Stimulated activated CD4-positive, alpha-beta T cell treated with anti-CD3 and anti-CD28 coated beads, Interleukin-1b, Interleukin-23, amount 100 ng/mL, for 4 hours (primary cell): ENCODE results near the gene TBL1X.
"Not testable (repeated sequence)": the region's sequence is repeated elsewhere in the genome, so short reads cannot be mapped to it uniquely, and the experiment has no call there.

Source experiments
- DNase-seq, 2 donors: peaks; one replicate each; pipeline ENCODE4 v3.0.0-alpha.2; 2020; ENCODE audit warnings: low read depth in 2 of 2

Gene TBL1X

GRCh38 chrX:9536156-9536555 lies 71.3 kb downstream of the TBL1X start:
- not testable (repeated sequence) for DNase-seq

- DNase-seq: no peak
Observed at GRCh38 chrX:9537781-9538180, 72.9 kb downstream of the TBL1X start.

DNA sequence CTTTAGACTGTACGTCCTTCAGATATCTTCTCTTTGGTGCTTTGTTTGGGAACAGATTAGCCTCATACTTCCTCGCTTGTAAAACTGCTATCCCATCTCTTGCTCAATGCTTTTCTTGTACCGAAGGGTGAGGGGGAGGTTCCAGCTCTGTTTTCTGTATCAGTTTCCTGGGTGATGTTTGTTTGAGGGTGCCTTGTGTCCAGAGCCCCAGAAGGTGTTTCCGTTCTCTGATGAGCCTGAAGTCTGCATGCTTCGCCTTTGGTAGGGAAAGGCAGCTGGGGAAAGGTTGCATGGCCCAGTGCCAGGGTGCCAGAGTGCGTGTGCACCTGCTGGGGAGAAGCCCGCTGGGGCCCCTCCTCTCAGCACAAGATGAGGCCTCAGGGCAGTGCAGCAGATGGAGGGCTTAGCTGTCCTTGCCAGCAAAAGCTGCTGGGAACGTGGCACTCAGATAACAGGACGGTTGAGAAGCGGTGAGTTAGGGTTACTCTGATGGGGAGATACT lies 73.7 kb downstream of the TBL1X start:
- no peak for DNase-seq

DNA sequence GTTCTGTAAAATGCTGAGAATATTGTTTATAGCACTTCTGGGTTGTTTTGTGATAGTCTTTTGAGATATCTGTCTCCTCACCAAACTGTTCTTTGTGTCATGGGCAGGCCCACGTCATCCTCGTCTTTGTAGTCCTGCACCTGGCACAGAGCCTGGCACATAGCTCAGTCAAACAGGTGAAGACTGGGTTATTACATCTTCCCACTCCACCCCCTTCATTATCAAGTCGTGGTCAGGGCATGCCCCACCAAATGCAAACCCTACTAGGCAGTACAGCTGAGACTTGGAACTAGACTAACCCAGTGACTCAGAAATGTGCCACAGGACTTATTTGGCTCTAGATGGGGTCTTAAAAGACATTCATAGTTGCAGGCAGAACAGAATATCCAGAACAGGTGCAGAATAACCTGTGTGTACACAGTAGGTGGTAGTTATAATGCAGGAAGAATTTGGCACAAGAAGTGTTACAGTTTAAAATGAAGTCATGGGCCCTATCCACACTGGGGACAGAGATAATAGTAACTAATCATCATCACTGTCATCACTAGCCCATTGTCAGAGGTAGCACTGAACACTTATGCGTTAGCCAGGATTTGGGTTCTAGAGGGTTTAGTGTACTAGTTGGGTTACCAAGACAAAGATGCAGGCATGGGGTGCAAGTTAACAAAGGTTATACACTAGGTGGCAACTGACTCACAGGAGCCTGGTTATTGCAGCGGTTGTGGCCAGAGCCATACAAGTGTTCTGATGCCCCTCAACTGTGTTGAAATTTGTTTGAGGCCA lies 74.9 kb downstream of the TBL1X start:
- no peak for DNase-seq

DNA sequence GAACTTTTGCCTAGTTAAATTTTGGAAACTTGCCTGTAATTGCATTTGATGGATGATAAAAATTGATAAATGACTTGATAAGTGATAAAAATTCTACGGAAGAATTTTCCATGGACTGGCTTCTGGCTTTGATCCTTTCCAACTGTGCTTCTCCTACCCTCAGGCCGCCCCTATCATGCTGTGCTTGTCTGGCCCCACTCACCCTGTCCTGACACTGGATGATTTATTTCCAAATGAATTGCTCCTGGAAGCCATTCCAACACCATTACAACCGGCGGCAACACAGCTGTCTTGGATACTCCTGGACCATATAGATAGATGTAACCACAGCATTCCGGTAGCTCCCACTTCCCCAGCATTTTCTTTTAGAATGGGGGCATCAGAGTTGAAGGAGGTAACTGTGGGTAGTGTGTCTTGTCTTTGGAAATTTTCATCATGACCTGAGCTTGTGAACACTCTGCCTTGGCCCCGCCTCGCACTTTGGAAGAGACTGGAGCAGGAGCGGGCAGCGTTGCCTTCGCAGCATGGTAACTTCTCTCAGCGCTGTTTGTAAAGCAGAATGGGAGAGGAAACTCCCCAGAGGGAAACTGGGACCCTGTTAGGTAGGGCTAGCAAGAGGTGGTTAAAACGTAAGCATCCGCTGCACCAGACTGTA lies 77.4 kb downstream of the TBL1X start:
- DNase-seq: no peak

GRCh38 chrX:9542761-9543111 lies 77.9 kb downstream of the TBL1X start:
- DNase-seq: no peak

- no peak for DNase-seq
Observed at GRCh38 chrX:9555354-9555753, 90.5 kb downstream of the TBL1X start.

GRCh38 chrX:9557091-9557490 lies 92.2 kb downstream of the TBL1X start:
- DNase-seq: no peak

DNA sequence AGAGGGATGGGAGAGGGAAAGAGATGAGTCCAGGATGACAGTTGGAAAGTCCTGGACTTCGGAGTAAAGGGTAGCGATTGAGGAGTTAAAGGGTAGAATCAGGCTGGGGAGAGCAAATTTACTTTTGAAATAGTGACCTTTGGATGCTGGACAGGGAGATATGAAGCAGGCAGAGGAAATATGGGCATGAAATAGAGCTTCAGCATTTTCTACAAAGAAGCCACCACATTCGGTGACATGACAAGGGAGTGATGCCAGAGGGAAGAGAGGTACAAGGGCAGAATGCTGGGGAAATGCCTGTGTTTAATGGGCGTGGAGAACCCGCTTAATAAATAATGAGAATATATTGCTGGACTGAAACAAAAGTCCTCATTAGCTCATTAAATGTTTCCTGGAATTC lies 92.7 kb downstream of the TBL1X start:
- DNase-seq: no peak

DNA sequence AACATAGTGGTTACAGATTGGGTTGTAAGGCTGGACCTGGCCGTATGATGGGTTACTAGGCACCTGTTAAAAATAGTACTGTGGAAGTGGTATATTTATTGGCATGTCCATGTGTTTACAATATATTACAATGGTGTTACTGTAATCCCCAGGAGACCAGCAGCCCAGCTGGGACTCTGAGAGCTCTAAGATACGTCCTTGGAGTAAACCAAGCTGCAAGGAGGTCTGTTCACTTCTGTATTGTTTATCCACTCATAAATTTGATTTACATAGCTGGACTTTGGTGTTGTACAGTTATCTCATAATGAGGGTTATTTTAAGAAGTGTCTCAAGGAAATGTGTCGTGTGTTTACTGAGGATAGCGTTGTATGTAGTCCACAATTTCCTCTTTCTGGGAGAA lies 93.8 kb downstream of the TBL1X start:
- no peak for DNase-seq

DNA sequence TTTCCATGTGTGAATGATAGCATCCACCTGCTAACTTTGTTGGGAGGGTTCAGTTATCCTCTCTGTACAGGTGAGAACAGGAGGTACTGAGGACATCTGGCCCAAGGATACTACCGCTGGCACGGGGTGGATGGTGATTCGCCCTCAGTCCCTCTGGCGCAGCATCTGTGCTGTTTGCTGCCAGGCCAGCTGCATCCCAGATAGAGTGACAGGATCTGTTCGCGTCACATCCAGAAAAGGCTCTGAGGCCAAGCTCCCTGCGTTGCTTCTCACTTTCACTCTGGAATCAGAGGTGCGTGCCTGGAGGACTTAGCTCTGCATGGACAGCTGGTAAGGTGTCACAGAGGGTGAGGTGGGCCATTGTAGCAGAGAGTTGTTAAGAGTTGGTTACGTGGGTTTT lies 95.4 kb downstream of the TBL1X start:
- no peak for DNase-seq

DNA sequence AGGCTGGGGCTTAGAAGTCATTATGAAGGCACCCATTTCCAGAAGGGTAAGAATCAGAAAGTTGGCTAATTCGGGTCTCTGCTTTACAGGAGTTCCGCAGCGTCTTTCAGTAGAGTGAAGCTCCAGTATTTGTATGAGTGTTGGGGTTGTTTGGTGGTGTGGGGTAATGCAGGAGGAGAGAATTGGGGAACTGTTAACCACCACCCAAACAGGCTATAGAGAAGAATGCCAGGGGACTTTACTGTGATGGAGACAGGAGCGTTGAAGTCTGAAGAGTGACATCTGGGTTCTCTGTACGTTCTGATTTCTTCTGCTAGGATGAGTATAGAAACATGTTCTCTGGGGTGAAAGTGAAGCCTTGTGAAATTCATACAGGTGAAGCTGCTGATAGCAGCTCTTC lies 96.3 kb downstream of the TBL1X start:
- DNase-seq: no peak

DNA sequence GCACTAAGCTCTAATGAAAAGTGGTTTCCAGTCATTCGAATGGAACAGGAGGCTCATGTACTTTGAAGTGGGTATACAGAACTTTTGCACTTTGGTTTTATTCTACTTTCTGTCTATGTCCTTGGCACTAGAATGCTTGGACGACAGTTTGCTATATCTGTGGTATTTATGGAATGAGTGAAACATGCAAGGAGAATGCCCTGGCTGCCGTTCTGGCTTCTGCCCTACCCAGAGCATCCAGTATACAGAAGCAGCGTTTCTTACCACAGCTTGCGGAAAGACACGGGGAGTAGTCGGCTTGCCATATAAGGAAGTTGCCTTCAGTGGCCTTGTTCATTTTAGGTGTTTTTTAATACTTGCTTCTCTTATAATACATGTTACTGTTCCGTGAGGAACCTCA lies 98.0 kb downstream of the TBL1X start:
- no peak for DNase-seq

DNA sequence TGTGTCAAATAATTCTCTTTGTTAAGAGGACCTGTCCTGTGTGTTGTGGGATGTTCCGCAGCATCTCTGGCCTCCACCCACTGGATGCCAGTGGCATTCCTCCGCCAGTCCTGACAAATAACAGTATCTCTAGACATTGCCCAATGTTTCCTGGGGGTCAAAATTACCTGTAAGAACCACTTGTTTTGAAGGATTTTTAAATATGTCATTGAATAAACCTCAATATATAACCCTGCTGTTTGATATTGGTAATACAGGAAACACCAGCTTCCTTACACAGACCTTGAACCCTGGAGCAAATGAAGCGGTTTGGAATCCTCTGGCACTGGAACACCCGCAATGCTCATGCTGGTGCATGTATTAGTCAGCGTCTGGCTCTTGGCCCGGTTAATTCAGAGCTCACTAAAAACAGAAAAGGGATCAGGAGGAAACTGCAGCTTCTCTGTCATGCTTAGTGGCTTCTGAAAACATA lies 101.3 kb downstream of the TBL1X start:
- no peak for DNase-seq

DNA sequence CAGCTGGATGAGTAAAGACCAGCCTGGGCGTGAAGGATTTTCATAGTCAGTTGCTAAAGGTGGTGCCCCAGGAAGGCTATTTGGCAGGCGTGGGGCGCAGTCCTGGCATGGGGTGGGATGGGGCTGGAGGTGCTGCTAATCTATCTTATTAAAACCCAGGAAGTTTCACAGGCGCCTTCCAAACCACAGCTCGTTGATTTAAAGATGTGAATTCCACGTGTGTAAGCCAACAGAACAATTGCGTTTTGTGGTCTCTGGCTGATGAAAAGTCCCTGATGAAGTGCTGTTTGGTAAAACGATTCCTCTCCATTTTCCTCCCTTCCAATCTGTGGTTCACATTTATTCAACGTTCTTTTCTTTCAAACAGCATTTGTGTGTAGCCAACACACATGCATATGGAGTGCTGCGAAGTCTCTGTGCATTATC lies 105.0 kb downstream of the TBL1X start:
- DNase-seq: no peak

DNA sequence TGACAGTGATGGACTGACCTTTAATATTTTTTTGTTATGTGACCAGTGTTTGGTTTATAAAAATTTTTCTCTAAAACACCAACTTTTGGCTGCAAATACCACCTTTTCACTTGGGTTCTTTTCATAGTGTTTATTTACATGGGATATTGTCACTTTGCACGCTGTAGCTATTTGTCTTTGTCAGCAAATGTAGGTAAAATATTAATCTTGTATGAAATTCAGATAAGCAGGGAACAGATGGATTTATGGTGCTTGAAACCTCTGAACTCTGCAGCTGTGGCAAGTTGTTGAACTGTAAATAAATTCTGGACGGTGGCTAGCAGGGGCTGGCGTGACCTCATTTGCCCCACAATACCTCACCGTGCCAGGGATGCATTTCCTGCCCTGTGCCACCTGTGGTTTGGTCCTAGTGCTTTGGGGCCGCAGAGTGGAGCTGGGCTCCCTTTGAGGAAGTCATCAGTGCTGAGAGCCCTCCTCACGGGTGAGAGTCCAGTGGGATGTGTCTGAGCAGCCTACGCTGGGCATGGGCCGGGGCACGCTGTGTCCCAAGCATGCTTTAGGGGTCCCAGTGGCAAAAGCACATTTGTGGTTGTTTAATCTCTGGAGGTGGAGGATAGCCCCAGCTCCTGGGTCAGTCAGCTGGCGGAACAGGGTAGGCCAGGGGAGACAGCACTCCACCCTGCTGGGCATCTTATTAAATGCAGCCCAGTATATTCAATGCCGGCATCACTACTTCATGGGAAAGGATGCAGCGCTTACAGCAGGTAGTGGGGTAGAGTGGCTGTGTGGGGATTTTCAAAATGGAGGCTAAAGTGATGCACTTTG lies 108.6 kb downstream of the TBL1X start:
- no peak for DNase-seq

DNA sequence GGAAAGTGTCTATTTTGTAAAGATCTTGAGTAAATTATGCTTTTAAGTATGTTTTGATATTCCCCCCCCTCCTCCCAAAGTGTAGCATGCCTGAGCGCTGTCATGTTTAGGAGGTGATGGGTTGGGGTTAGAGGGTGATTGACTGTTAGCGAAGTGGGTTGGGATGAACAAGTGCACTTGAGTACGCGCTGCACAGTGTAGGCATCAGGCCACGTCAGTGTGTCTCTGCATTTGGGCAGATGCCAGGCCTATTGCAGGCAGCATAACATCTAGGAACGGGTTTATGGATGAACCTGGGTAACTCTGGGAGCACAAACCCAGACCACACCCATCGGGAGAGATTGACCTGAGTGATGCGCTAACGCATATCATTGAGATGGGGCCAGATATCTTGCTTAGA lies 111.2 kb downstream of the TBL1X start:
- no peak for DNase-seq

- DNase-seq: no peak
Observed at GRCh38 chrX:9577555-9577954, 112.7 kb downstream of the TBL1X start.

GRCh38 chrX:9578083-9578779 lies 113.4 kb downstream of the TBL1X start:
- no peak for DNase-seq

DNA sequence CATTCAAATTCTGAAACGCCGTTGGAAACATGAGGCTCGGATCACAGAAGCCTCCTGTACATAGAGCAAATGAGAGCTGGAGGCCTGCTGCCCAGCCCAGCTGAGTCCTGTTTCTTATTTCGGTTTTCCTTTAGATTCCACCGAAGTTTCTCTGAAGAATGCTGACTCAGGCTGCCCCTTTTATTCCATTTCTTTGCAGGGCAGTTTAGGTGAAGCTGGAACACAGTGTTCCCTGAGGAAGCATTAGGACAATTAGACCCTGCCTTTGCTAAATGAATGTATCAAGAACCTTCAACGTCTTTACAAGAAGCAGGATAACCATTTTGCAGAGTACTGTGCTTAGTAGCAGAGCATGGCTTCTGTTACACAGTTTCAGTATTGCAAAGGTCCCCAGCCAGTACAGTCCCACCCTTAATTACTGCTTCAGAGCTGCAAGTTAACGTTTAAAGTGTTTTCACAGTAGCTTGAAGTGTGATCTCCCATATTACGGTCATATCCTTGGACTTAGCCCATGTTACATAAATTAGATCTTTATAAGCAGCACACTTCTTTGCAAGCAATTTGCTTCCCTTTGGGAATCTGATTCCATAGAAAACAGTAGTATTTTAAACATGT lies 117.0 kb downstream of the TBL1X start:
- DNase-seq: no peak

DNA sequence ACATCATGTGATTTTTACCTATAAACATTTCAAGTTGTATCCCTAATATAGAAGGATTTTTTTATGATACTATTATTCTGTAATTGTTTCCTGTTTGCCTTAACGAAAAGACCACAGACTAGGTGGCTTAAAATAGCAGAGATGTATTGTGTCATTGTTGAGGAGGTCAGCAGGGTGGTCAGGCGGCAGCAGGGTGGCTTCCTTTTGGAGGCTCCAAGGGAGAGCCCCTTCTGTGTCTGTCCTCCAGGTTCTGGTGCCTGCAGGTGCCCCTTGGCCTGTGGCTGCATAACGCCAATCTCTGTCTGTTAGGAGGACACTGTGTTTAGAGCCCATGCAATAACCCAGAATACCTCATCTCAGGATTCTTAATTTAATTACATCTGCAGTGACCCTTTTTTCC lies 118.1 kb downstream of the TBL1X start:
- DNase-seq: no peak
